Dedifferentiated amniotic fluid mesenchymal stem cell (primary cell): Measurements from ENCODE around the gene ARPC5.

Experiments
- DNase-seq: peaks from one replicate; pipeline ENCODE4 v3.0.0-alpha.2; 2016; ENCODE audit errors: extremely low spot score

Gene ARPC5

DNA sequence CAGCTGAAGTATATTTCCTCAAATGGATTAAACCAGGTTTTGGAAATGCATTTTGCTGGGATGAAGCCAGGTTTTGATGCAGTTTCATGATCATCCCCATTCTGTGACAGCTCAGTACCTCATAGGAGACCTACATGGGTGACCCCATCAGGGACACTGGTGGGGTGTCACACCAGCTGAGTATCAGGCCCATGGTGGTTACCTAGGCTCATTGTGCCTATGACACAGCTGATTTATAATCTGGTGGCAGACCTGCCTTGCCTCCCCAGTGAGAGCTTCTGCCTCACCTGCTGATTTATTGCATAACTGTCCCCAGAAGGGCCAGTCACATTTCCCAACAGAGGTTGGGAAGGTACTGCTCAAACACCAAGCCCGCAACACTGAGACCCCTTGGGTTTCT, 49.1 kb downstream of the ARPC5 start:
- DNase-seq: no peak

DNA sequence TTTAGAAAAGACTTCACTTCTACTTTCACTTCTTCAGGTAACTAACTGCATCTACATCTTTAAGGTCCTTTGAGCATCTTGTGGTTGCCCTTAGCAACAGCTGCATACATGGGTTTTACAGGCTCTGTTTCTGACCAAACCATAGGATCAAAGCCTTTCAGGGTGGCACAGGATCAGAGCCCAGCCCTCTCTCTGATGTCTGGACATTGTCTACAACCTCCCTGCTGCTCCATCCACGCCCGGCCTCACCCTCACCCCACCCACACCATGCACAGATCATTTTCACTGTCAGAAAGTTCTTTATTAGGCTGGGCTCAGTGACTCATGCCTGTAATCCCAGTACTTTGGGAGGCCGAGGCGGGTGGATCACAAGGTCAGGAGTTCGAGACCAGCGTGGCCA, 50.5 kb downstream of the ARPC5 start:
- DNase-seq: no peak

DNA sequence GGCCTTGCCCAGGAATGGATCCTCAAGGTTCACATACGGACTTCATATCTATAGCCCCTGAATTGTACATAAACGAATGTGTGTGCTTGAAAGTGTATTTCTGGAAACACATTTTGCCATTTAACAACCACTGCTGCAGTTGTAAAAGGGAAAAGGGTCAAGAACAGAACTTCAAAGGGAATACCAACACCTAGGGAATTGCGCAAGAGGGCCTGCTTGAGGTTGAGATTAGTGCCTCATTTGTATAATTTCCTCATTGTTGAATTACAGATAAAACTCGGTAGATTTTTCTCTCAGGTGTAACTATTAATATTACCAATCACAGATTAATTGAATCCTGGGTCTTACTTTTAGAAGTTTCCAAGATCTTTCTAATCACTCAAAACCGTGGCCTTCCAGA, 51.4 kb downstream of the ARPC5 start:
- no peak for DNase-seq

DNA sequence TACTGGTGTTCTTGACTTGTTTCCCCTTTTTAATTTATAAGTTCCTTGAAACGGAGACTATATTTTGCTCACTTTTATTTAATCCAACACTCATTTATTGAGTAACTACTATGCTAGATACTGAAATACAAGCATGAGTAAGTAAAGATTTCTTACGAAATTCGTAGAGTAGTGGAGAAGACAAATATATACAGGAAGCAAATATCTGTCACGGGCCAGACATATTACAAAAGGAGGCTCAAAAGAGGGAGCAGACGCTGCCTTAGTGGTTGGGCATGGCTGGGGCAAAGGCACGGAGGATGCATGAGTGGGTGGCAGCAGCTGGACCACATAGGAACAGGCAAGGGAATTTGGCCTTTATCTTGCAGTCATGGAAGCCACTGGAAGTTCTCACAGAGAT, 52.1 kb downstream of the ARPC5 start:
- no peak for DNase-seq

- no peak for DNase-seq
Measured at GRCh38 chr1:183582021-183582713, 53.4 kb downstream of the ARPC5 start.

DNA sequence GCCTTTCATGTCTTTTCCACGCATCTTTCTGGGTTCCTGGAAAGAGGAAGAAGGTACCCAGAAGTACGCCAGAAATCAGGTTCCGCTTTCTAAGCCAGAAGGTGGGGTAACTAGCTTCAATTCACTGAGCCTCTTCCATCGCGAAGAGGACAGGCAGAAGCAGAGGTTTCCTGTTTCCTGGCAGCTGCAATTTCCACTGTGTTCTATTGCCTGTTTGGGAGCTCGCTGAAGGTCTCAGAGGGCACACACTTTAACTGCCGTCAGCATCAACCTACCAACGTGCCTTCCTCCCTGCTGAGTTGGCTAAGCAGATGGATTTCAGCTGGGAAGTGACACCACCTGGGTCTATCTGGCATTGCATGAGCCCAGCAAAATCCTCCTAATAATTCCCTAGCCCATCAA, 55.3 kb downstream of the ARPC5 start:
- no peak for DNase-seq

GRCh38 chr1:183578856-183579255, 56.7 kb downstream of the ARPC5 start:
- no peak for DNase-seq

GRCh38 chr1:183577897-183578465, 57.6 kb downstream of the ARPC5 start:
- DNase-seq: no peak

- DNase-seq: no peak
Measured at GRCh38 chr1:183576537-183576936, 59.0 kb downstream of the ARPC5 start.

DNA sequence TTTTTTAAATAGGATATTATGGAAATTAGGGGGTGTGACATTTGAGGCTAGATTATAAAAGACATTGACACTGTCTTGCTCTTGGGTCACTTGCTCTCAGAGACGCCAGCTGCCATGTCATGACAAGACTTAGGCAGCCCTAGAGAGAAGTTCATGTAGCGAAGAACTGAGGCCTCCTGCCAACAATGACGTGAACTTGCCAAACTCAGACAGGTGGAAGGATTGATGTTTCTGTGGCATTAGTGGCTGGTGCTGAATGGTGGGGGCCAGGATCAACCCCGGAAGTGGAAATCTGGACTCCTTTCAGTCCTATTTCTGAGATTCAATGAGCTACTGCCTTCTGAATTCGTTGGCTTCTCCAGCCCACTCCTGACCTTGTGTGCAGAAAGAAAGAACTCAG, 60.0 kb downstream of the ARPC5 start:
- DNase-seq: no peak

DNA sequence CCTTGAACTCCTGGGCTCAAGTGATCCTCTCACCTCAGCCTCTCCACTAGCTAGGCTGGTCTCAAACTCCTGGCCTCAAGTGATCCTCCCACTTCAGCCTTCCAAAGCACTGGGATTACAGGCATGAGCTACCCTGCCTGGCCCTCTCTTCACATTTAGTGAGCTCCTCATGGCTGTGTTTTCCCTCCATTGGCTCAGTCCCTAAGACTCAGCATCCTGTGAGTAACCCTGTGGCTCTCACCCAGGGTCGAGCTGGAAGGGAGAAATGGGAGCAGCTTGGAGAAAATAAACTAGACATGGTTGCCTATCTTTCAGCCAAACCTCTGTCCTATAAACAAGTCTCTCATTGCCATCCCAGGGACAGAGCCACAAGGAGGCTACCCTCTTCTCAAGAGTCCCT, 62.9 kb downstream of the ARPC5 start:
- no peak for DNase-seq

GRCh38 chr1:183571678-183572268, 63.8 kb downstream of the ARPC5 start:
- no peak for DNase-seq
